Measurements from ENCODE around the gene PRR33.

DNA sequence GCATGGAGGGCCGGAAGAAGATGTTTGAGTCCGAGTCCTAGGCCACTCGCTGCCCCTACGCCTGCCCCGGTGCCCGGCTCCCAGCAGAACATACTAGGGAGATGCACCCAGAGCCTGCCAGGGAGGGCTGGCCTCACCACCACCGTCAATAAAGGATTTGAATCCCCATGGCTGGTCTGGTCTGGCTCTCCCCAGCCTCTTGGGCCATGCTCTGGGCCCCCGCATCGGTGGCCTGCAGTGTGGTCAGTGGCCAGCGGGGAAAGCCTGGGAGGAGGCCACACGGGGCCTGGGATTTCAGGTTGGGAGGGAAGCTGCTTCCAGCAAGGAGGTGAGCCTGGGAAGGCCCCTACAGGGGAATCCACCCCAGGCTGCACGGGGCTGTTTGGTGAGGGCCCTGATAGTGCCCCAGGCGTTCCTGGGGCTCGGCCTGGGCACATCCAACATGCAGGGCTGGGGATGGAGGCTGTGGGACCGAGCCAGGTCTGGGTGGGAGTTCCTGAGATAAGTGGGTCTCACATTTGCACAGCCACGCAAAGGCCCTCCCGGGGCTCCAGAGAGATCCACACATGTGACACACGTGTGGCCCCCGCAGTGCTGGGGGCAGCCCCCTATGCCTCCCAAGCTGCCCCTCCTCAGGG lies 50.1 kb downstream of the PRR33 start:
- TF ChIP-seq, protein P1, sequence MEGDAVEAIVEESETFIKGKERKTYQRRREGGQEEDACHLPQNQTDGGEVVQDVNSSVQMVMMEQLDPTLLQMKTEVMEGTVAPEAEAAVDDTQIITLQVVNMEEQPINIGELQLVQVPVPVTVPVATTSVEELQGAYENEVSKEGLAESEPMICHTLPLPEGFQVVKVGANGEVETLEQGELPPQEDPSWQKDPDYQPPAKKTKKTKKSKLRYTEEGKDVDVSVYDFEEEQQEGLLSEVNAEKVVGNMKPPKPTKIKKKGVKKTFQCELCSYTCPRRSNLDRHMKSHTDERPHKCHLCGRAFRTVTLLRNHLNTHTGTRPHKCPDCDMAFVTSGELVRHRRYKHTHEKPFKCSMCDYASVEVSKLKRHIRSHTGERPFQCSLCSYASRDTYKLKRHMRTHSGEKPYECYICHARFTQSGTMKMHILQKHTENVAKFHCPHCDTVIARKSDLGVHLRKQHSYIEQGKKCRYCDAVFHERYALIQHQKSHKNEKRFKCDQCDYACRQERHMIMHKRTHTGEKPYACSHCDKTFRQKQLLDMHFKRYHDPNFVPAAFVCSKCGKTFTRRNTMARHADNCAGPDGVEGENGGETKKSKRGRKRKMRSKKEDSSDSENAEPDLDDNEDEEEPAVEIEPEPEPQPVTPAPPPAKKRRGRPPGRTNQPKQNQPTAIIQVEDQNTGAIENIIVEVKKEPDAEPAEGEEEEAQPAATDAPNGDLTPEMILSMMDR (IDR thresholded peaks at IDR 0.05; ENCODE audit: poor library complexity), result no peak
- TF ChIP-seq EZH2 (IDR thresholded peaks at IDR 0.05; ENCODE audit: borderline replicate concordance), result no peak

Data from hepatocyte (in vitro differentiated cells).